DMS 273 (cell line): ENCODE data around the gene GRAMD2B.
"Not testable (repeated sequence)": the region's sequence is repeated elsewhere in the genome, so short reads cannot be mapped to it uniquely, and the experiment has no call there.

Experiments used
- DNase-seq: peaks from one replicate; lab custom pipeline; 2025; ENCODE audit not compliant: unreplicated experiment; lab: John Stamatoyannopoulos, UW

Gene GRAMD2B, protein sequence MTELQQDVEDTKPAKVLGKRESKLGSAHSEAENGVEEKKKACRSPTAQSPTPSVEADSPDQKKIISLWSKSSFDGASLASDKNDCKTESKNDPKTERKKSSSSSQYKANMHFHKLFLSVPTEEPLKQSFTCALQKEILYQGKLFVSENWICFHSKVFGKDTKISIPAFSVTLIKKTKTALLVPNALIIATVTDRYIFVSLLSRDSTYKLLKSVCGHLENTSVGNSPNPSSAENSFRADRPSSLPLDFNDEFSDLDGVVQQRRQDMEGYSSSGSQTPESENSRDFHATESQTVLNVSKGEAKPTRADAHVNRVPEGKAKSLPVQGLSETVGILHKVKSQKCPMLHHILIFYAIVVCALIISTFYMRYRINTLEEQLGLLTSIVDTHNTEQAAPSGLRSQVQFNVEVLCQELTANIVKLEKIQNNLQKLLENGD

DNA sequence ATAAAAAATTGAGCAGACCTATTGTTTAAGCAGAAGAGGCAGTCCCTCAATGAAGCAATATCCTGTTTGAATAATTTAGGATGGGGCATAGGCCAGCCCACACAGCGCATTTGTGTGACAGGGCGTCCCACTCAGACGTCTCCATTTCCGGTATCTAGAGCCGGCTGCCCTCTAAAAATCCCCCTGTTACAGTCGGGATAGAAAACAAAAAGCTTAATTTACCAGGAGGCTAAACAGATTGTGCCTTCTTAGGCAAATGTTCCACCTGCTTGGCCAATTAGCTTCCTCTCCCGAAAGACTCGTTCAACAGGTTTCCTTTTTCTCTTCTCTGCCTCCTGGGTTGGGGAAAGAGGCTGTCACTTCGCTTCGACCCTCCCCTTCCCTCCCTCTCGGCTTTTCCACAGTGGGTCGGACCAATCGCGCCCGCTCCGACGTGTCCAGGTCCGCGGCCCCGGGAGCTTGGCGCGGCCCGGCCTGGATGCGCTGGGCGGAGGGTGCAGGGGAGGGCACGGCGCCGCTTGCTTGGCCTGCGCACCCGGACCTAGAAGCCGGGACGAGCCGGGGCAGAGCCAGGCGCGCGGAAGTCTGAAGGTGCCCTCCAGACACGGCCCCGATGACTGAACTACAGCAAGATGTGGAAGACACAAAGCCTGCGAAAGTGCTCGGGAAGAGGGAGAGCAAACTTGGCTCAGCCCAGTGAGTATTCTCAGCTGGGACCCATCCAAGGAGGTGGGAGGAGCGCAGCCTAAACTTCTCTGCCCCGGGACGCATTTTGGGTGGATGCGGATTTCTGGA lies at the start of gene GRAMD2B:
TSS of gene GRAMD2B (plus strand) at position 416 of the 795 bp plus-strand sequence. CDS start at position 614, 198 bp downstream.
- DNase-seq: peak; percentile 88

DNA sequence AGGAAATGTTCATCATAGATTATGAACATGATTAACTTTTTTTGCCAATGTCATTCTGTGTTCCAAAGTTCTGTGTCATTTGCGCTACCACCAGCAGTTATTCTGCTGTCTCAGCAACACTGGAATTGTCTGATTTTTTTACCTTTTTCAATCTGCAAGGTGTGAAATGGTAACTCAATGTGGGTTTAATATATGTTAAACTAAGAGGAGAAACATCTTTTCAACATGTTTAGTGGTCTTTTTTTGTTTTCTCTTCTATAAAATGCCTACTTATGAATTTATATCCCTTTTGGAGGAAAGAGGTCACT lies 49.1 kb upstream of the GRAMD2B start:
- no peak for DNase-seq

- no peak for DNase-seq
These were observed 46.8 kb upstream of the GRAMD2B start for GRCh38 chr5:126376443-126376842.

DNA sequence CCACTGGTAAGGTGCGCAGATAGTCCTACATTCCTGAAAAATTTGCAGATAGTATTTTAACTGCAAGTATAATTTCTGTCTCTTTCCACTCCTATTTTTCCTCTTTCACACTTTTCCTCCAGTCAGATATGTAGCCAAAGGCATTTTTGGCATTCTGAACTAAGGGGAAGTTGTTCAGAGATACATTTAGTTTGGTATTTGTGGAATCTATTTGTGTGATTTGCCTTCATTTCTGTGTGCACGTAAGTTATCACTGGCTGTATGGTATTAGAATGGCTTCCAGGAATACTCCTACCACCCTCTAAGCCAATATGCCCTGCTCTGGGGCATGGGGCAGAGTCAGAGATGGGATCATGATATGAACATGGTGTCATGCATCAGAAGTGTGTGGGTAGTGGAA lies 45.8 kb upstream of the GRAMD2B start:
- no peak for DNase-seq

GRCh38 chr5:126380316-126380715 lies 42.9 kb upstream of the GRAMD2B start:
- not testable (repeated sequence) for DNase-seq

DNA sequence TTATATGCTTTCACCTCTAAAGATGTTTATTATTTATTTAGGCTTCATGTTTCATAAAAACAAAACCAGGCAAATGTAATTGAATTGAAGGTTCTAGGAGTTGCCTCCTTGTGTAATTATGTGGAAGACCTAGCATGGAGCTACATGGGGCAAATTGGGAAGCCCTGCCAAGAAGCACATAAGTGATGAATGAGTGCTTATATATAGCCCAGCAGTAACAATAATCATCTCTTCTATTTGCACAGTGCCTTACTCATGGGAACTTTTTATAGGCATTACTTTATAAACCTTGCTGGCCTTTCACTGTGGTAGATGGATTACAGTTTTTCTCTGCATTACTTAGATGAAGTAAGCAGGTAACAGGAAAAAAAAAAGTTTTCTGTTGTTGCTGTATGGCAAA lies 40.0 kb upstream of the GRAMD2B start:
- DNase-seq: no peak

- DNase-seq: no peak
These were observed 39.4 kb upstream of the GRAMD2B start for GRCh38 chr5:126383776-126384175.

- no peak for DNase-seq
These were observed 38.2 kb upstream of the GRAMD2B start for GRCh38 chr5:126384985-126385384.

DNA sequence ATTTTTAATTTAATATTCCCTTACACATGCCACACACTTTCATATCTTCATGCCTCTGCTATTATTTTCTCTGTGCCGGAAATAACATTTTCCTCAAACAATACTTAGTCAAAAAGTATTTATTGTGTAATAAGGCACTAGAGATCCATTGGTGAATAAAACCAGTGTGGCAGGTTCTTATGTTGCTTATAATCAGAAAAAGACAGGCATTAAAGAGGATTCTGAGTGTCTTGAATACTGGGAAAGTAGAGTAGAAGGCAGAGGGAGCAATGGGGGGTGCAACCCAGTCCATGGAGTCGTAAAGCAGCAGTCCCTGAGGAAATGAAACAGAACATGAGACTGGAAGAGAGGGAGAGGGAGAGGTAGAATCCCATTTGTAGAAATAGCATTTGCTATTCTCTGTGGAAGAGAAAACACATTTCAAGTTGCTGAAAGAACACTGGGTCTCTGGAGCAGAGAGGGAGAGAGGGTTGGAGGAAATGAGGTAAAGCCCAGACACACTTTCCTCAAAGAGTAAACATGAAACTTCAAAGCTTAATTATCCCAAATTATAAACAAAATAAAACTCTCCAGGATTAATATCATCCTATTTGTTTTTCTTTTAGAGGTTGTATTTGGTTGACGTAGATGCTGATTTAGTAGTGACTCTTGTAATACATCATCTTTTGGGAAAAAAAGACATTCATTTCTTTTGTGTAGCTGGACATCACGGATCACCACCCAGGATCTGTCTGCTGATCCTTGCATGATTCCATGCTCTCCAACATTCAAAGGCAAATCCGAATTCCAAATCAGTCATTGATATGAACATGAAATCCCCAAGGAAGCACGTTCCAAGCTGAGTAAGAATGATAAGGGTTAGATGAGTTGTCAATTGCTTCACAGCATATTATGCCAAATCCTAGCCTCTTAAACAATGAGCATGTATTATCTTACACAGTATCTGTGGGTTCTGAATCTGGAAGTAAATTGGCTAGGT lies 37.4 kb upstream of the GRAMD2B start:
- DNase-seq: no peak

- no peak for DNase-seq
These were observed 34.0 kb upstream of the GRAMD2B start for GRCh38 chr5:126389179-126389578.

GRCh38 chr5:126390051-126390450 lies 33.2 kb upstream of the GRAMD2B start:
- DNase-seq: no peak

GRCh38 chr5:126391386-126391785 lies 31.8 kb upstream of the GRAMD2B start:
- DNase-seq: no peak

- no peak for DNase-seq
These were observed 28.9 kb upstream of the GRAMD2B start for GRCh38 chr5:126394211-126394788.

DNA sequence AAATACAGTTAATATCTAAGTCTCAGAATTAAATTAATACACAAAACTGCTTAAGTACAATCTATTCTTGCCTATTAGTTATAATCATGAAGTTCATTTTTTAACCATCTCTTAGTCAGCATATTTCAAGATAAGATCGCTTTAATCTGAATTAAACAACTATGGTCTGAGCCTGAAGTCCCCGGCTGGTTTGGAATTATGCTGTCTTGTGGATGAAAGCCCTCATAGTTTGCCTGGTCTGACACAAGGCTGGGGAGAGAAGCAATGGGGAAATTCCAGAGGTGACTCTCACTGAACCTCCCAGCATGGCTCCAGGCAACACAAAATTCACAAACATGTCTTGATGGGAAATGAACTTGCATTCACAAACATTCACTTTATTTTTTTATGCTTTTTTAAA lies 28.0 kb upstream of the GRAMD2B start:
- no peak for DNase-seq

GRCh38 chr5:126395605-126396004 lies 27.6 kb upstream of the GRAMD2B start:
- no peak for DNase-seq

GRCh38 chr5:126396721-126397120 lies 26.5 kb upstream of the GRAMD2B start:
- DNase-seq: not testable (repeated sequence)

DNA sequence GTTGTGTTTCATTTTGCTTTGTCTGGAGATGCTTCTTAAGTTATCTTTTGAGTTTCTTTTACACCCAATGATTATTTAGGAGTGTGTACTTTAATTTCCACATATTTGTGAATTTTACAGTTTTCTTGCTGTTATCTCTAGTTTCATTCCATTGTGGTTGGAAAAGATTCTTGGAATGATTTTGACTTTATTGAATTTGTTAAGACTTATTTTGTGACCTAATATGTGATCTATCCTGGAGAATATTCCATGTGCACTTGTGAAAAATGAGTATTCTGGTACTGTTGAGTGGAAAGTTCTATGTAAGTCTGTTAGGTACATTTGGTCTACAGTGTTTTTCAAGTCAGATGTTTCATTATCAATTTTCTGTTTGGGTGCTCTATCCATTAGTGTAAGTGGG lies 24.4 kb upstream of the GRAMD2B start:
- DNase-seq: no peak

DNA sequence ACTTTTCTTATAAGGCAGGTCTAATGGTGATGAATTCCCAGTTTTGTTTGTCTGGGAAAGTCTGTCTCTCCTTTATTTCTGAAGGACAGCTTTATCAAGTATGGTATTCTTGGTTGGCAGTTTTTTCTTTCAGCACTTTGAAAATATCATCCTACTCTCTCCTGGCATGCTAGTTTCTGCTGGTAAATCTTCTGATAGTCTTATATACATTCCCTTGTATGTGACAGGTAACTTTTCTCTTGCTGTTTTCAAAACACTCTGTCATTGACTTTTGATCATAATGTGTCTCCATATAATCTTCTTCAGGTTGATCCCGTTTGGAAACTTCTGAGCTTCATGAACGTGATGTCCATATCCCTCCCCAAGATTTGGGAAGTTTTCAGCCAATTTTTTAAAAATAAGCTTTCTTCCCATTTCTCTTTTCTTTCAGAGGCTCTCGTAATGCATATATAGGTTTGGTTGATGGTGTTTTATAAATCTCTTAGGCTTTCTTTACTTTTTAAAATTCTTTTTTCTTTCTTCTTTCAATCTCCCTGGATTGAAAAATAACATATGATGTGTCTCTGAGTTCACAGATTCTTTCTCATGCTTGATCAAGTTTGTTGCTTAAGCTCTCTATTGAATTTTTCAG lies 22.5 kb upstream of the GRAMD2B start:
- no peak for DNase-seq

GRCh38 chr5:126402621-126403555 lies 20.3 kb upstream of the GRAMD2B start:
- DNase-seq: no peak
